Measurements from ENCODE around the gene PRKAB1. TPM values are rescaled to one million over a fixed set of nuclear protein-coding genes. Genes with fewer than 3 reads are reported as not detected.
A peak's percentile ranks its signal among the peaks of the same experiment; 100 is the strongest.

PRKAB1 gene
- total and polyA plus RNA-seq, 9 of the 15 experiments (the other 6 are each of a cell fraction or from before 2014, with no cell fraction given) = 32.6 to 94.2 (median 63.8) TPM

GRCh38 chr12:119666900-119667576, 895 bp upstream of the PRKAB1 start:
- no peak for ATAC-seq
- H3K4me3 ChIP-seq = peak overlapping the region; percentile 33
- DNase-seq (ENCODE audit: extremely low read depth in 1 of 4, low spot score in 3 of 4) = no peak
- H3K9me3 ChIP-seq (replicated peaks; ENCODE audit: control insufficient read depth, insufficient read depth, low read depth, low read length) = no peaks in the 10 kb centered on the region
- CTCF ChIA-PET (ENCODE audit: low intra/inter-chr PET ratio) = interaction anchor here (1.3 kb wide), 1 partner anchor 223 kb away, joined by 3 read pairs; no protein-coding TSS in a partner anchor
- TSS peak; percentile 8 for BruUV-seq (replicated peaks)
- peaks cover 18 to 57% of the 10 kb centered on the region in 2 experiments; a peak in 4 of 5 replicates for H3K4me1 ChIP-seq (replicated peaks in 1 of 2; ENCODE audit: control insufficient read depth in 2 of 2, insufficient read depth in 2 of 2, low read length in 2 of 2)
- no peak for FAIRE-seq
- peaks cover 42% of the 10 kb centered on the region for H3K79me2 ChIP-seq (ENCODE audit: control insufficient read depth, insufficient read depth, low read length)
- H3K9me1 ChIP-seq (ENCODE audit: control insufficient read depth, insufficient read depth, low read length) = no peaks in the 10 kb centered on the region
- H3K36me3 ChIP-seq (ENCODE audit: control insufficient read depth, insufficient read depth, low read length) = peaks cover 26% of the 10 kb centered on the region
- no peak overlapping the region for H3K27ac ChIP-seq (ENCODE audit: extremely low read depth, low read depth, low read length)
- intact Hi-C loops (cut with micrococcal nuclease) = loop anchor here (10.0 kb wide), 1 partner anchor 238 kb away; no protein-coding TSS in a partner anchor
- H3K4me2 ChIP-seq (ENCODE audit: insufficient read depth, low read length) = peak overlapping the region; percentile 65
- TF ChIP-seq POLR2H (tag; IDR thresholded peaks at IDR 0.05; ENCODE audit: low read depth) = 0 out of 2 replicates have a peak, but pooled peaks have one; percentile 22
- no peak for TF ChIP-seq PML (IDR thresholded peaks at IDR 0.05; ENCODE audit: low read length)
- 0 out of 2 replicates have a peak, but pooled peaks have one; percentile 17 for TF ChIP-seq FOXJ2 (tag; IDR thresholded peaks at IDR 0.05)
- in situ Hi-C loops (cut with MboI) = no loop called here
- POLR2A ChIA-PET = interaction anchor here (0.5 to 4.1 kb wide), 5 partner anchors 10 to 1291 kb away, joined by 3 to 44 read pairs (median 4); no protein-coding TSS in a partner anchor
- H2AFZ ChIP-seq (ENCODE audit: low read depth, low read length) = peak overlapping the region; percentile 76
- no peaks in the 10 kb centered on the region for H4K20me1 ChIP-seq (replicated peaks; ENCODE audit: control insufficient read depth, insufficient read depth, low read length)
- 2% methylated on average over 9 of the region's 9 CpGs for WGBS (ENCODE audit: insufficient coverage, low coverage, missing lambda C conversion rate)
- H3K27me3 ChIP-seq (ENCODE audit: control insufficient read depth in 2 of 2, insufficient read depth in 2 of 2, low read length in 2 of 2) = no peaks in the 10 kb centered on the region
- H3K9ac ChIP-seq (ENCODE audit: insufficient read depth in 1 of 2, low read depth in 2 of 2, low read length in 2 of 2) = peak overlapping the region in 1 of 2 experiments; percentile 40; a peak in 1 of 4 replicates

- Histone ChIP-seq H3K79me2 (ENCODE audit: control insufficient read depth, insufficient read depth, low read length) (peaks cover 56% of the 10 kb centered on the region), H3K4me2 (ENCODE audit: insufficient read depth, low read length) (peak overlapping the region; percentile 98), H3K27ac (ENCODE audit: extremely low read depth, low read depth, low read length) (peak overlapping the region; percentile 97), H3K36me3 (ENCODE audit: control insufficient read depth, insufficient read depth, low read length) (peaks cover 40% of the 10 kb centered on the region), H3K9ac (ENCODE audit: insufficient read depth in 1 of 2, low read depth in 2 of 2, low read length in 2 of 2) (peak overlapping the region; percentile 99 to 100), H3K27me3 (ENCODE audit: control insufficient read depth in 2 of 2, insufficient read depth in 2 of 2, low read length in 2 of 2) (no peaks in the 10 kb centered on the region), H3K4me3 (peak overlapping the region; percentile 81), H4K20me1 (replicated peaks; ENCODE audit: control insufficient read depth, insufficient read depth, low read length) (no peaks in the 10 kb centered on the region), H3K9me3 (replicated peaks; ENCODE audit: control insufficient read depth, insufficient read depth, low read depth, low read length) (no peaks in the 10 kb centered on the region), H3K4me1 (replicated peaks in 1 of 2; ENCODE audit: control insufficient read depth in 2 of 2, insufficient read depth in 2 of 2, low read length in 2 of 2) (peaks cover 24 to 66% of the 10 kb centered on the region in 2 experiments), H3K9me1 (ENCODE audit: control insufficient read depth, insufficient read depth, low read length) (no peaks in the 10 kb centered on the region), H2AFZ (ENCODE audit: low read depth, low read length) (peak overlapping the region; percentile 53; the same call in 1 of the 2 replicates)
- intact Hi-C loops (cut with micrococcal nuclease) (loop anchor here (10.0 kb wide), 1 partner anchor 236 kb away; no protein-coding TSS in a partner anchor), in situ Hi-C loops (cut with MboI) (no loop called here)
- ChIA-PET POLR2A (interaction anchor here (1.4 to 4.1 kb wide), 2 partner anchors 8 to 13 kb away, joined by 14 to 44 read pairs; no protein-coding TSS in a partner anchor), CTCF (ENCODE audit: low intra/inter-chr PET ratio) (no interaction called here)
- WGBS (ENCODE audit: insufficient coverage, low coverage, missing lambda C conversion rate) = 3% methylated on average over 14 of the region's 14 CpGs
- TSS peak; percentile 56 for BruUV-seq (replicated peaks)
- FAIRE-seq (no peak), DNase-seq (ENCODE audit: extremely low read depth in 1 of 4, low spot score in 3 of 4) (no peak), ATAC-seq (no peak)
- 0 out of 4 replicates have a peak, but pooled peaks of 1 of the 2 experiments have one; percentile 5 for TF ChIP-seq SIN3A (IDR thresholded peaks at IDR 0.05; ENCODE audit: borderline replicate concordance in 2 of 2, control insufficient read depth in 1 of 2, low read depth in 2 of 2, low read length in 2 of 2)
- no peak for TF ChIP-seq MIER1 (IDR thresholded peaks at IDR 0.05; ENCODE audit: low read depth)
- TF ChIP-seq TCF7 (IDR thresholded peaks at IDR 0.05; ENCODE audit: borderline replicate concordance) = no peak
- 0 out of 2 replicates have a peak, but pooled peaks have one; percentile 2 for TF ChIP-seq ZNF324 (CRISPR knock-in tag; IDR thresholded peaks at IDR 0.05)
- peak; percentile 8 for TF ChIP-seq KDM5B (IDR thresholded peaks at IDR 0.05; ENCODE audit: insufficient replicate concordance, low read depth, low read length)
- TF ChIP-seq AFF1 (IDR thresholded peaks at IDR 0.05; ENCODE audit: low read depth in 1 of 2, partially characterized antibody in 2 of 2) = peak in 1 of 2 experiments; percentile 46
Observed at GRCh38 chr12:119668324-119668841, 450 bp downstream of the PRKAB1 start.

All from K562 (cell line).